GM12878 (cell line): ENCODE measurements around the gene TTLL13. TPM values are rescaled to one million over a fixed set of nuclear protein-coding genes. Genes with fewer than 3 reads are reported as not detected.
A peak's percentile ranks its signal among the peaks of the same experiment; 100 is the strongest.

Experiments
- ATF3 ChIP-seq: IDR thresholded peaks from 2 replicates; pipeline ENCODE4 v1.6.1; 2011; ENCODE audit warnings: low read depth, mild to moderate bottlenecking, low read length, moderate library complexity, borderline replicate concordance; ENCODE audit errors: extremely low read depth
- CBFB ChIP-seq: IDR thresholded peaks from 2 replicates; pipeline ENCODE4 v1.6.1; 2016; ENCODE audit warnings: antibody characterized with exemption, low read depth
- CBX3 ChIP-seq: fragments of 200-600 bp; sonication (generic); IDR thresholded peaks from 2 replicates; pipeline ENCODE4 v1.6.1; 2016; ENCODE audit warnings: low read depth, borderline replicate concordance
- CEBPB ChIP-seq, 2 experiments: fragments of 150-350 bp in 1 of 2; IDR thresholded peaks; 2 replicates each; pipeline ENCODE4 v1.6.1; 2012 to 2014; ENCODE audit warnings: low read depth in 2 of 2, low read length in 2 of 2, borderline replicate concordance in 1 of 2, inconsistent platforms in 1 of 2
- FOXK2 ChIP-seq: fragments of 450-650 bp; IDR thresholded peaks from 2 replicates; pipeline ENCODE4 v1.6.1; 2017; ENCODE audit warnings: mild to moderate bottlenecking, moderate library complexity
- FOXM1 ChIP-seq: IDR thresholded peaks from 2 replicates; pipeline ENCODE4 v1.6.1; 2012; ENCODE audit warnings: low read depth, mild to moderate bottlenecking, inconsistent platforms, low read length, moderate library complexity
- GABPA ChIP-seq: IDR thresholded peaks from 2 replicates; pipeline ENCODE4 v1.6.1; 2014; ENCODE audit warnings: antibody characterized with exemption, low read depth, mild to moderate bottlenecking, inconsistent platforms
- HCFC1 ChIP-seq: fragments of 150-350 bp; IDR thresholded peaks from 2 replicates; pipeline ENCODE4 v1.6.1; 2014; ENCODE audit warnings: low read length
- HDAC6 ChIP-seq: fragments of 200-600 bp; sonication (generic); IDR thresholded peaks from one replicate; pipeline ENCODE4 v1.8.0; 2017; ENCODE audit warnings: antibody characterized with exemption; ENCODE audit not compliant: unreplicated experiment
- IKZF1 ChIP-seq: fragments of 450-650 bp; conservative IDR thresholded peaks from 2 replicates; pipeline ENCODE4 v1.6.1; 2017; ENCODE audit warnings: antibody characterized with exemption, mild to moderate bottlenecking
- IRF4 ChIP-seq: IDR thresholded peaks from 2 replicates; pipeline ENCODE4 v1.6.1; 2011; ENCODE audit warnings: low read depth, low read length
- MEF2B ChIP-seq: fragments of 450-650 bp; IDR thresholded peaks from 2 replicates; pipeline ENCODE4 v1.6.1; 2018; ENCODE audit warnings: mild to moderate bottlenecking, moderate library complexity; ENCODE audit not compliant: partially characterized antibody, poor library complexity, severe bottlenecking
- MXI1 ChIP-seq: fragments of 150-350 bp; IDR thresholded peaks from 2 replicates; pipeline ENCODE4 v1.6.1; 2011; ENCODE audit warnings: low read depth, mild to moderate bottlenecking, inconsistent platforms, low read length, improper control_type of control experiment
- MYB ChIP-seq: fragments of 150-350 bp; IDR thresholded peaks from 2 replicates; pipeline ENCODE4 v1.6.1; 2014; ENCODE audit warnings: mild to moderate bottlenecking, low read depth, low read length, borderline replicate concordance
- NFYA ChIP-seq: IDR thresholded peaks from 2 replicates; pipeline ENCODE4 v1.6.1; 2011; ENCODE audit warnings: low read depth, mild to moderate bottlenecking, low read length, improper control_type of control experiment, borderline replicate concordance
- NR2C2 ChIP-seq: IDR thresholded peaks from 2 replicates; pipeline ENCODE4 v1.6.1; 2011; ENCODE audit warnings: borderline replicate concordance, low read depth; ENCODE audit not compliant: control insufficient read depth, insufficient read length
- PAX8 ChIP-seq: fragments of 450-650 bp; IDR thresholded peaks from 2 replicates; pipeline ENCODE4 v1.6.1; 2017; ENCODE audit warnings: mild to moderate bottlenecking, moderate library complexity
- SRF ChIP-seq, 2 experiments: IDR thresholded peaks; 2 replicates each; pipeline ENCODE4 v1.6.1; 2011; ENCODE audit warnings: low read depth in 2 of 2, low read length in 2 of 2, mild to moderate bottlenecking in 1 of 2, moderate library complexity in 1 of 2
- TARDBP ChIP-seq: IDR thresholded peaks from 2 replicates; pipeline ENCODE4 v1.6.1; 2016; ENCODE audit warnings: borderline replicate concordance
- TCF12 ChIP-seq: IDR thresholded peaks from 2 replicates; pipeline ENCODE4 v1.6.1; 2011; ENCODE audit warnings: low read depth, mild to moderate bottlenecking, low read length
- TCF3 ChIP-seq: IDR thresholded peaks from 2 replicates; pipeline ENCODE4 v1.6.1; 2012; ENCODE audit warnings: low read depth, mild to moderate bottlenecking, low read length, borderline replicate concordance; ENCODE audit not compliant: insufficient read depth
- USF2 ChIP-seq: IDR thresholded peaks from 2 replicates; pipeline ENCODE4 v1.6.1; 2011; ENCODE audit warnings: low read depth, low read length, improper control_type of control experiment, borderline replicate concordance
- ZNF207 ChIP-seq: fragments of 450-650 bp; IDR thresholded peaks from 2 replicates; pipeline ENCODE4 v1.6.1; 2014; ENCODE audit warnings: antibody characterized with exemption, mild to moderate bottlenecking, borderline replicate concordance
- ZNF274 ChIP-seq: IDR thresholded peaks from one replicate; pipeline ENCODE4 v1.8.0; 2011; ENCODE audit not compliant: insufficient read length, insufficient read depth
- polyA plus RNA-seq, 11 experiments: library from polyadenylated mRNA; depleted of rRNA in 4 of 11; unstranded in 6 of 11; stranded (reverse) in 5 of 11; fragments of >200 nt; fragmentation: Nextera tagmentation in 4 of 11; fragmentation: Illumina TruSeq in 1 of 11; extraction: Ambion mirVana in 4 of 11; extraction: Trizol in 1 of 11; gene quantifications; 1 replicate in 1 of 11; 2 replicates in 10 of 11; pipeline versions ENCODE4 v1.2.1 to v1.2.3, GENCODE V29; 2011 to 2016; ENCODE audit warnings: inconsistent platforms in 2 of 11, missing spikeins in 2 of 11, low read depth in 1 of 11
- total RNA-seq, 4 experiments: library from RNA; depleted of rRNA in 3 of 4; stranded (reverse); fragments of >200 nt in 3 of 4; fragmentation: Illumina TruSeq in 1 of 4; extraction: Trizol in 1 of 4; gene quantifications; 2 replicates each; pipeline versions ENCODE4 v1.2.1 to v1.2.3, GENCODE V29; 2013 to 2021
- TF ChIP-seq, protein P1 (sequence below): IDR thresholded peaks from 2 replicates; pipeline ENCODE4 v1.6.1; 2012; ENCODE audit warnings: low read depth, low read length, improper control_type of control experiment
- TF ChIP-seq, protein P2 (sequence below): IDR thresholded peaks from 2 replicates; pipeline ENCODE4 v1.6.1; 2012; ENCODE audit warnings: low read depth, low read length, improper control_type of control experiment
- TF ChIP-seq, protein P3 (sequence below): IDR thresholded peaks from 2 replicates; pipeline ENCODE4 v1.6.1; 2011; ENCODE audit warnings: borderline replicate concordance, low read depth, mild to moderate bottlenecking, moderate library complexity, low read length; ENCODE audit not compliant: insufficient read depth, poor library complexity, severe bottlenecking

The TTLL13 gene
- total and polyA plus RNA-seq, 10 of the 15 experiments (the other 5 are each of a cell fraction or from before 2014, with no cell fraction given): 0.03 to 0.32 (median 0.13) TPM; not detected in 1

GRCh38 chr15:90306560-90306959 is 57.2 kb downstream of the TTLL13 start (continued):
- TF ChIP-seq IRF4 (no peak), HDAC6 (no peak), NR2C2 (no peak), MXI1 (no peak), CBFB (0 out of 2 replicates have a peak, but pooled peaks have one; percentile 62), ATF3 (no peak), HCFC1 (no peak), NFYA (no peak), GABPA (no peak), PAX8 (no peak), MYB (no peak), CEBPB (IDR thresholded peaks at IDR 0.05; ENCODE audit: borderline replicate concordance in 1 of 2, low read depth in 2 of 2, low read length in 2 of 2) (no peak), USF2 (no peak), FOXK2 (no peak), ZNF274 (no peak), ZNF207 (no peak), IKZF1 (peak; percentile 58), TCF3 (0 out of 2 replicates have a peak, but pooled peaks have one; percentile 6), TCF12 (no peak), TARDBP (no peak), SRF (IDR thresholded peaks at IDR 0.05; ENCODE audit: low read depth in 2 of 2, low read length in 2 of 2) (no peak), MEF2B (no peak), CBX3 (no peak), FOXM1 (peak; percentile 61; the same call in 1 of the 2 replicates)
- TF ChIP-seq, protein P1, sequence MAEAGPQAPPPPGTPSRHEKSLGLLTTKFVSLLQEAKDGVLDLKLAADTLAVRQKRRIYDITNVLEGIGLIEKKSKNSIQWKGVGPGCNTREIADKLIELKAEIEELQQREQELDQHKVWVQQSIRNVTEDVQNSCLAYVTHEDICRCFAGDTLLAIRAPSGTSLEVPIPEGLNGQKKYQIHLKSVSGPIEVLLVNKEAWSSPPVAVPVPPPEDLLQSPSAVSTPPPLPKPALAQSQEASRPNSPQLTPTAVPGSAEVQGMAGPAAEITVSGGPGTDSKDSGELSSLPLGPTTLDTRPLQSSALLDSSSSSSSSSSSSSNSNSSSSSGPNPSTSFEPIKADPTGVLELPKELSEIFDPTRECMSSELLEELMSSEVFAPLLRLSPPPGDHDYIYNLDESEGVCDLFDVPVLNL: no peak
- TF ChIP-seq, protein P2, sequence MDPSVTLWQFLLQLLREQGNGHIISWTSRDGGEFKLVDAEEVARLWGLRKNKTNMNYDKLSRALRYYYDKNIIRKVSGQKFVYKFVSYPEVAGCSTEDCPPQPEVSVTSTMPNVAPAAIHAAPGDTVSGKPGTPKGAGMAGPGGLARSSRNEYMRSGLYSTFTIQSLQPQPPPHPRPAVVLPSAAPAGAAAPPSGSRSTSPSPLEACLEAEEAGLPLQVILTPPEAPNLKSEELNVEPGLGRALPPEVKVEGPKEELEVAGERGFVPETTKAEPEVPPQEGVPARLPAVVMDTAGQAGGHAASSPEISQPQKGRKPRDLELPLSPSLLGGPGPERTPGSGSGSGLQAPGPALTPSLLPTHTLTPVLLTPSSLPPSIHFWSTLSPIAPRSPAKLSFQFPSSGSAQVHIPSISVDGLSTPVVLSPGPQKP: no peak
- TF ChIP-seq, protein P3, sequence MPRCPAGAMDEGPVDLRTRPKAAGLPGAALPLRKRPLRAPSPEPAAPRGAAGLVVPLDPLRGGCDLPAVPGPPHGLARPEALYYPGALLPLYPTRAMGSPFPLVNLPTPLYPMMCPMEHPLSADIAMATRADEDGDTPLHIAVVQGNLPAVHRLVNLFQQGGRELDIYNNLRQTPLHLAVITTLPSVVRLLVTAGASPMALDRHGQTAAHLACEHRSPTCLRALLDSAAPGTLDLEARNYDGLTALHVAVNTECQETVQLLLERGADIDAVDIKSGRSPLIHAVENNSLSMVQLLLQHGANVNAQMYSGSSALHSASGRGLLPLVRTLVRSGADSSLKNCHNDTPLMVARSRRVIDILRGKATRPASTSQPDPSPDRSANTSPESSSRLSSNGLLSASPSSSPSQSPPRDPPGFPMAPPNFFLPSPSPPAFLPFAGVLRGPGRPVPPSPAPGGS: no peak
